Measurements from ENCODE around the gene SAC3D1. TPM values are rescaled to one million over a fixed set of nuclear protein-coding genes. Genes with fewer than 3 reads are reported as not detected.

SAC3D1 gene
- total and polyA plus RNA-seq, 2 of the 8 experiments (the other 6 are each of a cell fraction or from before 2014, with no cell fraction given): 19.4 to 25.8 TPM

GRCh38 chr11:65019824-65020223, 21.2 kb upstream of the SAC3D1 start:
- POLR2A ChIA-PET (ENCODE audit: partially characterized antibody): no interaction called here

More at GRCh38 chr11:65019824-65020223, 21.2 kb upstream of the SAC3D1 start:
- 97% methylated on average over 7 of the region's 7 CpGs; no CpG with 5 or more reads in 1 of the 2 experiments for WGBS, 2 experiments (ENCODE audit: extremely low coverage in 1 of 2, insufficient coverage in 1 of 2, insufficient read length in 1 of 2, insufficient replicate concordance in 2 of 2, low coverage in 1 of 2, low lambda C conversion rate in 2 of 2, missing lambda C conversion rate in 1 of 2)
- Histone ChIP-seq H4K91ac (replicated peaks; ENCODE audit: insufficient read length, low read length) (no peak overlapping the region), H3K4me2 (ENCODE audit: insufficient read depth in 1 of 2, low read depth in 2 of 2, low read length in 2 of 2) (no peak overlapping the region), H2BK120ac (replicated peaks; ENCODE audit: low read depth, low read length) (no peak overlapping the region), H2AK5ac (ENCODE audit: low read depth, low read length) (no peak overlapping the region), H3K4ac (replicated peaks; ENCODE audit: insufficient read length, low read depth, low read length) (no peak overlapping the region), H3K23ac (ENCODE audit: insufficient read length) (no peak overlapping the region), H2BK12ac (ENCODE audit: low read depth, low read length) (no peak overlapping the region), H2BK15ac (ENCODE audit: low read length) (no peak overlapping the region), H3K4me3 (ENCODE audit: extremely low read depth in 1 of 4, insufficient read depth in 2 of 4, low read depth in 3 of 4, low read length in 4 of 4) (no peak overlapping the region), H3K79me2 (ENCODE audit: control insufficient read depth in 1 of 2, insufficient read depth in 2 of 2, low read length in 2 of 2) (peaks cover 0 to 10% of the 10 kb centered on the region in 2 experiments; a peak in 1 of 4 replicates), H3K9me3 (ENCODE audit: insufficient read depth in 2 of 2, low read depth in 1 of 2, low read length in 1 of 2) (no peaks in the 10 kb centered on the region), H2BK20ac (ENCODE audit: low read length) (no peak overlapping the region), H4K20me1 (replicated peaks in 1 of 2; ENCODE audit: control insufficient read depth in 1 of 2, insufficient read depth in 2 of 2, low read length in 2 of 2) (peaks cover 3 to 8% of the 10 kb centered on the region in 2 experiments), H3K27ac (ENCODE audit: low read depth, low read length) (no peak overlapping the region), H3K4me1 (replicated peaks in 1 of 4; ENCODE audit: control insufficient read depth in 3 of 4, insufficient read depth in 4 of 4, low read length in 3 of 4) (no peaks in the 10 kb centered on the region), H2AFZ (ENCODE audit: low read length) (no peak overlapping the region), H3K18ac (ENCODE audit: extremely low read depth, low read length) (no peak overlapping the region), H3K9ac (replicated peaks in 1 of 4; ENCODE audit: extremely low read depth in 1 of 4, low read depth in 3 of 4, low read length in 3 of 4) (no peak overlapping the region), H3K36me3 (ENCODE audit: control insufficient read depth in 2 of 4, insufficient read depth in 4 of 4, low read length in 3 of 4) (peaks cover 3 to 28% (median 18%) of the 10 kb centered on the region in 4 experiments; a peak in 6 of 8 replicates), H2BK5ac (ENCODE audit: low read depth, low read length) (no peak overlapping the region), H4K8ac (ENCODE audit: extremely low read depth, insufficient read depth, low read length) (no peak overlapping the region), H3K27me3 (replicated peaks in 1 of 4; ENCODE audit: control insufficient read depth in 3 of 4, extremely low read depth in 1 of 4, insufficient read depth in 3 of 4, low read length in 3 of 4) (no peaks in the 10 kb centered on the region), H4K5ac (ENCODE audit: insufficient read length, low read depth, low read length) (no peak overlapping the region), H3K56ac (replicated peaks; ENCODE audit: insufficient read length, low read depth, low read length) (no peak overlapping the region), H3K14ac (ENCODE audit: insufficient read length) (no peak overlapping the region), H3K79me1 (ENCODE audit: low read depth, low read length) (no peaks in the 10 kb centered on the region), H3K23me2 (ENCODE audit: low read depth, low read length) (no peaks in the 10 kb centered on the region)
- TF ChIP-seq HDAC2 (IDR thresholded peaks at IDR 0.05; ENCODE audit: borderline replicate concordance in 1 of 2, low read depth in 2 of 2, low read length in 2 of 2): no peak
- DNase-seq (ENCODE audit: low read depth in 1 of 2, low spot score in 2 of 2) (no peak), FAIRE-seq (no peak)
- CTCF ChIA-PET (ENCODE audit: partially characterized antibody): interaction anchor here (2.1 kb wide), 1 partner anchor 172 kb away, joined by 4 read pairs; no protein-coding TSS in a partner anchor
